Lower lobe of right lung (tissue), 2 donors: ENCODE data around the gene AQP6. TPM values are rescaled to one million over a fixed set of nuclear protein-coding genes. Genes with fewer than 3 reads are reported as not detected.

Experiments used
- ATAC-seq, 2 donors: fragments of 200-7000 bp; cut with Tn5 transposase; one replicate each; pipeline ENCODE4 v1.9.1; 2020 to 2022; ENCODE audit warnings: mild to moderate bottlenecking in 2 of 2, moderate library complexity in 2 of 2
- DNase-seq: peaks from one replicate; pipeline ENCODE4 v3.0.0-alpha.2; 2020
- H3K27ac ChIP-seq: fragments of 200-600 bp; one replicate; pipeline ENCODE4 v1.8.0; 2022
- H3K27me3 ChIP-seq: fragments of 200-600 bp; one replicate; pipeline ENCODE4 v1.8.0; 2022; ENCODE audit warnings: low read depth
- H3K36me3 ChIP-seq: fragments of 200-600 bp; one replicate; pipeline ENCODE4 v1.8.0; 2022; ENCODE audit warnings: mild to moderate bottlenecking
- H3K4me1 ChIP-seq: fragments of 200-600 bp; one replicate; pipeline ENCODE4 v1.8.0; 2022
- H3K4me3 ChIP-seq: fragments of 200-600 bp; one replicate; pipeline ENCODE4 v1.8.0; 2022; ENCODE audit warnings: mild to moderate bottlenecking
- H3K9me3 ChIP-seq: fragments of 200-600 bp; one replicate; pipeline ENCODE4 v1.8.0; 2022
- CTCF ChIP-seq: fragments of 200-600 bp; IDR thresholded peaks from one replicate; pipeline ENCODE4 v1.8.0; 2022; ENCODE audit warnings: antibody characterized with exemption, mild to moderate bottlenecking
- intact Hi-C: fragments of 100-400 bp; cut with DNase I; formaldehyde crosslinking; loops from one replicate; pipeline ENCODE4 v1.11.0; 2022
- total RNA-seq: library from RNA; stranded (reverse); fragmentation: NEBNext Ultra II Directional; extraction: Animal tissue kit (Norgen Biotek cat#: 25700); gene quantifications from one replicate; pipeline ENCODE4 v1.2.1, GENCODE V29; 2021
- donor health status: DM: no; HTN: yes; CAD: no; lungs with severe emphysema.

The AQP6 gene
- total RNA-seq, 1 donor from 2014 or later, result 0.09 TPM

DNA sequence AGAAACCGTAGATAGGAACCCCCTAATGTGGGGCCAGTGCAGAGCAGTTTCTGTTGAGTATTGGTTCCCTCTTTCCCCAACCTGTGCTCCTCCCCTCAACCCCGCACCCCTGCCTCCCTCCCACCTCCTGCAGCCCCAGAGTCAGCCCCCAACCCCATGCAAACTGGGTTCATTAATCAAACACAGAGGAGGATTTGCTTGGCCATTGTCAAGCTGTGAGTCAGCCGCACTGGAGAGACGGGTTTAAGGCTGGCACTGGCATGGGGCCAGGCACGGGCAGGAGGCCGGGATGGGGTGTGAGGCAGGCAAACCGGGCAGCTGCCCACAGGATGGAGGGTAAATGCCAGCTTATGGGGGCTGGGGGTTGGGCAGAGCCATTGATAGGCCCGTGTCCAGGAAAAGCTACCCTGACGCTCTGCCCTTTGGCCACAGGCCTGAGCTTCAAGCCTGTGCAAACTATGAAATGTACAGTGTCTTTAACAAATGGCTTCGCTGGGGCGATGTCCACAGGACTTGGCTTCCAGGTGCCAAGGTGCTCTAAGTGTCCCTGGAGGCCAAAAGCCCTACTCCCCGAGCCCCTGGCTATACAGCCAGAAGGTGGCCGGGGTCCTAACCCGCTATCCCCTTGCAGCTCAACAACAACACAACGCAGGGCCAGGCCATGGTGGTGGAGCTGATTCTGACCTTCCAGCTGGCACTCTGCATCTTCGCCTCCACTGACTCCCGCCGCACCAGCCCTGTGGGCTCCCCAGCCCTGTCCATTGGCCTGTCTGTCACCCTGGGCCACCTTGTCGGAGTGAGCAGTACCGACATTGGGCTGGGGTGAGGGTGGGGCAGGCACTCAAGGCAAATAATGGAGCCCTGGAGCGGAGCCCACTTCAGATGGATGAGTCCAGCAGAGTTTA lies 9.6 kb upstream of the AQP6 start:
- DNase-seq (peak; percentile 84), ATAC-seq (peak; percentile 44 to 72)
- H3K4me3 ChIP-seq, result no peak overlapping the region

DNA sequence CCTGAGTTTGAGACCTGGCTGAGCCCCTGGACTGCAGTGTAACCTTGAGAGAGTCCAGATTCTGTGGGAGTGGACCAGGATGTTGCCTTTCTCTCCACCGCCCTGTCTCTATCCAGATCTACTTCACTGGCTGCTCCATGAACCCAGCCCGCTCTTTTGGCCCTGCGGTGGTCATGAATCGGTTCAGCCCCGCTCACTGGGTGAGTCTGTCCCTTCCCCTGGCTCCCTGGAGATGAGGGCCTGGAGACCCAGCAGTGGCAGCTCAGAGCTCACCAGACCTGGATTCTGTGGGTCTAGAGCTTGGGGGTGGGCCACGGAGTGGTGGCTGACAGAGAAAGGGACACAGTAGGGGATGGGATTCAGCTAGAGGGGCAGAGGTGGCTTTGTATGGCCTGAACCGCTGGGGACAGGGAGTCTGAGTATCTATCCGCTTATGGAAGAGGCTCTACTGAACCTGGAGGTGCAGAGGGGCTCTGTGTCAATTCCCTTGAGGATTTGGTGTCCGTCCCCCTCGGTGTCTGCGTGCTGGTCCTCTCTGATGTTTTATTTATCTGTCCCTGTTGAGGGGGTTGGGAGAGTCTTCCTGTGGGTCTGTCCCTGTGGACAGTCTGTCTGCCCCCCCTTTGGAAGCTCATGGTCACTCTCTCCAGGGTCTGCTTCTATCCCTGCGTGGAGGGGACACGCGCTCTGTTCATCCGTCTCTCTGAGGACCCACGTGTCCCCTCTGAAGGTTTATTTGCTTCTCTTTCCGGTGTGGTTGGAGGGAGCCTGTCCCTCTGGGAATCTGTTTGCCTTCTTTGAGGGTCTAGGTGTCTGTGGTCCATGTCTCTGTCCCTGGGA lies 8.6 kb upstream of the AQP6 start:
- intact Hi-C loops, result no loop called here
- no peak for DNase-seq
- Histone ChIP-seq H3K4me3 (no peak overlapping the region), H3K27me3 (peaks cover 39% of the 10 kb centered on the region), H3K27ac (no peak overlapping the region), H3K4me1 (peaks cover 23% of the 10 kb centered on the region), H3K9me3 (no peaks in the 10 kb centered on the region), H3K36me3 (no peaks in the 10 kb centered on the region)
- TF ChIP-seq CTCF, result no peak
- ATAC-seq, result no peak

More for the DNA sequence above, 9.6 kb upstream of the AQP6 start:
- no peak for TF ChIP-seq CTCF
- Histone ChIP-seq H3K27ac (no peak overlapping the region), H3K36me3 (no peaks in the 10 kb centered on the region), H3K27me3 (peaks cover 44% of the 10 kb centered on the region), H3K9me3 (no peaks in the 10 kb centered on the region), H3K4me1 (peaks cover 23% of the 10 kb centered on the region)
- intact Hi-C loops, result no loop called here

DNA sequence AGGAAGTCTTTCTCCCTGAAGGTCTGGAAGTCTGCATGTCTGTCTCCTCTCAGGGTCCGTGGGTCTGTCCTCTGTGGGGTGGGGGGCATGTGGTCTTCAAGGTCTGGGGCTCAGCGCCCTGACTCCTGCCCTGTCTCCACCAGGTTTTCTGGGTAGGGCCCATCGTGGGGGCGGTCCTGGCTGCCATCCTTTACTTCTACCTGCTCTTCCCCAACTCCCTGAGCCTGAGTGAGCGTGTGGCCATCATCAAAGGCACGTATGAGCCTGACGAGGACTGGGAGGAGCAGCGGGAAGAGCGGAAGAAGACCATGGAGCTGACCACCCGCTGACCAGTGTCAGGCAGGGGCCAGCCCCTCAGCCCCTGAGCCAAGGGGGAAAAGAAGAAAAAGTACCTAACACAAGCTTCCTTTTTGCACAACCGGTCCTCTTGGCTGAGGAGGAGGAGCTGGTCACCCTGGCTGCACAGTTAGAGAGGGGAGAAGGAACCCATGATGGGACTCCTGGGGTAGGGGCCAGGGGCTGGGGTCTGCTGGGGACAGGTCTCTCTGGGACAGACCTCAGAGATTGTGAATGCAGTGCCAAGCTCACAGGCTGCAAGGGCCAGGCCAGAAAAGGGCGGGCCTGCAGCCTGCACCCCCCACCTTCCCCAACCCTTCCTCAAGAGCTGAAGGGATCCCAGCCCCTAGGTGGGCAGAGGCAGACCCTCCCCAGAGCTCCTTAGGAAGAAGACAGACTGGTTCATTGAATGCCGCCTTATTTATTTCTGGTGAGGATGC lies 7.7 kb upstream of the AQP6 start:
- ATAC-seq (no peak), DNase-seq (no peak)
- no peaks in the 10 kb centered on the region for H3K9me3 ChIP-seq
- H3K36me3 ChIP-seq, result no peaks in the 10 kb centered on the region
- peaks cover 23% of the 10 kb centered on the region for H3K4me1 ChIP-seq
- peaks cover 32% of the 10 kb centered on the region for H3K27me3 ChIP-seq
- H3K4me3 ChIP-seq, result no peak overlapping the region
- no peak for TF ChIP-seq CTCF
- intact Hi-C loops, result no loop called here
- H3K27ac ChIP-seq, result no peak overlapping the region

DNA sequence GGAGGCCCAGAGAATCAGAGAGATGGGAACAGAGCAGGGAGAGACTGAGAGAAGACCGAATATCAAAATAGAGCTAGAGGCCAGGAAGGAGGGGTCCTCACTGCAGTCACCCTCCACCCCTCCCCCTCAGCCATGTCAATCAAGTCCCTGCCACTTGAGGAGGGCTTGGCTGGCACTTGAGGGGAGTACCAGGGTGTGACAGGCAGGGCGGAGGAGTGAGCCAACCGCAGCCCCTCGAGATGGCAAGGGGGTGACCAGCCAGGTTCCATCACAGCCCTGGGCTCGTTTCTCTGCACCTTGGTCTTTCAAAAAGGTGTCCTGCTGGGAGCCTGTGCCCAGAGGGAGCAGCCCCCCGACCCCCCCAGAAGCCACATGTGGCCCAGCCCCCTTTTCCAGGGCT lies 6.9 kb upstream of the AQP6 start:
- H3K4me3 ChIP-seq, result no peak overlapping the region
- H3K9me3 ChIP-seq, result no peaks in the 10 kb centered on the region
- no peak for TF ChIP-seq CTCF
- DNase-seq (no peak), ATAC-seq (no peak)
- peaks cover 19% of the 10 kb centered on the region for H3K4me1 ChIP-seq
- H3K36me3 ChIP-seq, result no peaks in the 10 kb centered on the region
- intact Hi-C loops, result no loop called here
- H3K27me3 ChIP-seq, result peaks cover 26% of the 10 kb centered on the region
- no peak overlapping the region for H3K27ac ChIP-seq

GRCh38 chr12:49966511-49967041 lies 6.2 kb upstream of the AQP6 start:
- intact Hi-C loops, result no loop called here
- DNase-seq (no peak), ATAC-seq (peak in 1 of 2 donors; percentile 0)
- no peak for TF ChIP-seq CTCF
- H3K4me3 ChIP-seq, result no peak overlapping the region
- peaks cover 20% of the 10 kb centered on the region for H3K27me3 ChIP-seq
- H3K27ac ChIP-seq, result no peak overlapping the region
- H3K9me3 ChIP-seq, result no peaks in the 10 kb centered on the region
- H3K4me1 ChIP-seq, result peaks cover 17% of the 10 kb centered on the region
- no peaks in the 10 kb centered on the region for H3K36me3 ChIP-seq
